Activated naive CD8-positive, alpha-beta T cell treated with anti-CD3 and anti-CD28 coated beads for 36 hours (primary cell): ENCODE measurements around the gene SYCP2. TPM values are rescaled to one million over a fixed set of nuclear protein-coding genes. Genes with fewer than 3 reads are reported as not detected.
A peak's percentile ranks its signal among the peaks of the same experiment; 100 is the strongest.

Experiments used
- DNase-seq: peaks from one replicate; pipeline ENCODE4 v3.0.0; 2021
- H3K27ac Mint-ChIP-seq: one replicate; pipeline ENCODE4 v1.8.0; 2022; ENCODE audit warnings: mild to moderate bottlenecking, moderate library complexity, mixed read lengths
- H3K27me3 Mint-ChIP-seq: one replicate; pipeline ENCODE4 v1.8.0; 2022; ENCODE audit warnings: mild to moderate bottlenecking, mixed read lengths
- H3K36me3 Mint-ChIP-seq: one replicate; pipeline ENCODE4 v1.8.0; 2021; ENCODE audit warnings: mild to moderate bottlenecking, mixed read lengths
- H3K4me1 Mint-ChIP-seq: one replicate; pipeline ENCODE4 v1.8.0; 2021; ENCODE audit warnings: mixed read lengths
- H3K4me3 Mint-ChIP-seq: one replicate; pipeline ENCODE4 v1.8.0; 2022; ENCODE audit warnings: mild to moderate bottlenecking, moderate library complexity, mixed read lengths
- H3K9me3 Mint-ChIP-seq: one replicate; pipeline ENCODE4 v1.8.0; 2022; ENCODE audit warnings: mixed read lengths
- total RNA-seq, 2 experiments: library from RNA; stranded (reverse); gene quantifications; one replicate each; pipeline ENCODE4 v1.2.3, GENCODE V29; 2021

The SYCP2 gene
- total RNA-seq, 2 experiments from 2014 or later, result 2.9 to 3.2 TPM

- DNase-seq, result no peak
- Mint-ChIP-seq H3K4me3 (no peak overlapping the region), H3K4me1 (peaks cover 37% of the 10 kb centered on the region), H3K27ac (no peak overlapping the region), H3K36me3 (peaks cover 14% of the 10 kb centered on the region), H3K27me3 (no peaks in the 10 kb centered on the region), H3K9me3 (peaks cover 1% of the 10 kb centered on the region)
Measured at GRCh38 chr20:59937150-59937549, 3.7 kb upstream of the SYCP2 start.

- no peak for DNase-seq
- Mint-ChIP-seq H3K4me1 (peaks cover 37% of the 10 kb centered on the region), H3K4me3 (no peak overlapping the region), H3K9me3 (peaks cover 1% of the 10 kb centered on the region), H3K36me3 (peaks cover 14% of the 10 kb centered on the region), H3K27ac (no peak overlapping the region), H3K27me3 (no peaks in the 10 kb centered on the region)
Measured at GRCh38 chr20:59936409-59936808, 3.0 kb upstream of the SYCP2 start.

- Mint-ChIP-seq H3K4me3 (no peak overlapping the region), H3K9me3 (peaks cover 1% of the 10 kb centered on the region), H3K27me3 (no peaks in the 10 kb centered on the region), H3K4me1 (peaks cover 32% of the 10 kb centered on the region), H3K27ac (no peak overlapping the region), H3K36me3 (peaks cover 10% of the 10 kb centered on the region)
- no peak for DNase-seq
Measured at GRCh38 chr20:59935457-59936185, 2.2 kb upstream of the SYCP2 start.

GRCh38 chr20:59933849-59934585 lies 580 bp upstream of the SYCP2 start:
- peak overlapping the region; percentile 73 for H3K4me3 Mint-ChIP-seq

GRCh38 chr20:59932616-59933295 lies 681 bp downstream of the SYCP2 start:
- Mint-ChIP-seq H3K27me3 (no peaks in the 10 kb centered on the region), H3K36me3 (peaks cover 1% of the 10 kb centered on the region), H3K9me3 (no peaks in the 10 kb centered on the region), H3K27ac (no peak overlapping the region), H3K4me3 (peak overlapping the region; percentile 29), H3K4me1 (peaks cover 28% of the 10 kb centered on the region)
- no peak for DNase-seq

More at GRCh38 chr20:59933849-59934585, 580 bp upstream of the SYCP2 start:
- peak overlapping the region; percentile 75 for H3K27ac Mint-ChIP-seq
- H3K9me3 Mint-ChIP-seq, result peaks cover 1% of the 10 kb centered on the region
- DNase-seq, result peak; percentile 85
- peaks cover 10% of the 10 kb centered on the region for H3K36me3 Mint-ChIP-seq
- peaks cover 36% of the 10 kb centered on the region for H3K4me1 Mint-ChIP-seq
- H3K27me3 Mint-ChIP-seq, result no peaks in the 10 kb centered on the region

GRCh38 chr20:59931511-59932312 lies 1.7 kb downstream of the SYCP2 start:
- Mint-ChIP-seq H3K4me3 (peak overlapping the region; percentile 51), H3K4me1 (peaks cover 23% of the 10 kb centered on the region), H3K36me3 (peaks cover 1% of the 10 kb centered on the region), H3K27ac (peak overlapping the region; percentile 83), H3K9me3 (no peaks in the 10 kb centered on the region), H3K27me3 (no peaks in the 10 kb centered on the region)
- no peak for DNase-seq

GRCh38 chr20:59925899-59926298 lies 7.5 kb downstream of the SYCP2 start:
- Mint-ChIP-seq H3K4me1 (peaks cover 9% of the 10 kb centered on the region), H3K4me3 (no peak overlapping the region), H3K27ac (no peak overlapping the region), H3K9me3 (no peaks in the 10 kb centered on the region), H3K36me3 (no peaks in the 10 kb centered on the region), H3K27me3 (peaks cover under 1% of the 10 kb centered on the region)
- DNase-seq, result no peak

GRCh38 chr20:59925359-59925758 lies 8.1 kb downstream of the SYCP2 start:
- Mint-ChIP-seq H3K27ac (no peak overlapping the region), H3K27me3 (peaks cover 6% of the 10 kb centered on the region), H3K4me3 (no peak overlapping the region), H3K4me1 (peaks cover 9% of the 10 kb centered on the region), H3K36me3 (no peaks in the 10 kb centered on the region), H3K9me3 (no peaks in the 10 kb centered on the region)
- DNase-seq, result no peak

GRCh38 chr20:59923514-59923913 lies 9.9 kb downstream of the SYCP2 start:
- Mint-ChIP-seq H3K4me3 (no peak overlapping the region), H3K27ac (no peak overlapping the region), H3K9me3 (no peaks in the 10 kb centered on the region), H3K36me3 (no peaks in the 10 kb centered on the region), H3K27me3 (peaks cover 8% of the 10 kb centered on the region), H3K4me1 (peaks cover 1% of the 10 kb centered on the region)
- no peak for DNase-seq

GRCh38 chr20:59920944-59921343 lies 12.5 kb downstream of the SYCP2 start:
- Mint-ChIP-seq H3K4me1 (peaks cover 1% of the 10 kb centered on the region), H3K27ac (no peak overlapping the region), H3K9me3 (no peaks in the 10 kb centered on the region), H3K27me3 (peaks cover 8% of the 10 kb centered on the region), H3K4me3 (no peak overlapping the region), H3K36me3 (no peaks in the 10 kb centered on the region)
- DNase-seq, result no peak

GRCh38 chr20:59912609-59913008 lies 20.8 kb downstream of the SYCP2 start:
- Mint-ChIP-seq H3K27ac (no peak overlapping the region), H3K36me3 (no peaks in the 10 kb centered on the region), H3K27me3 (peaks cover 3% of the 10 kb centered on the region)

GRCh38 chr20:59911041-59911440 lies 22.4 kb downstream of the SYCP2 start:
- DNase-seq, result no peak
- no peak overlapping the region for H3K4me3 Mint-ChIP-seq
- H3K36me3 Mint-ChIP-seq, result no peaks in the 10 kb centered on the region
- no peaks in the 10 kb centered on the region for H3K4me1 Mint-ChIP-seq
- no peak overlapping the region for H3K27ac Mint-ChIP-seq
- no peaks in the 10 kb centered on the region for H3K9me3 Mint-ChIP-seq
- peaks cover 3% of the 10 kb centered on the region for H3K27me3 Mint-ChIP-seq

More at GRCh38 chr20:59912609-59913008, 20.8 kb downstream of the SYCP2 start:
- Mint-ChIP-seq H3K4me1 (no peaks in the 10 kb centered on the region), H3K9me3 (no peaks in the 10 kb centered on the region), H3K4me3 (no peak overlapping the region)
- no peak for DNase-seq

- H3K9me3 Mint-ChIP-seq, result no peaks in the 10 kb centered on the region
- no peak for DNase-seq
- no peak overlapping the region for H3K4me3 Mint-ChIP-seq
- no peaks in the 10 kb centered on the region for H3K4me1 Mint-ChIP-seq
- H3K27ac Mint-ChIP-seq, result no peak overlapping the region
- H3K36me3 Mint-ChIP-seq, result no peaks in the 10 kb centered on the region
- H3K27me3 Mint-ChIP-seq, result peaks cover 3% of the 10 kb centered on the region
Measured at GRCh38 chr20:59908855-59909254, 24.6 kb downstream of the SYCP2 start.

GRCh38 chr20:59903621-59904020 lies 29.8 kb downstream of the SYCP2 start:
- DNase-seq, result no peak
- Mint-ChIP-seq H3K36me3 (peaks cover 3% of the 10 kb centered on the region), H3K4me1 (no peaks in the 10 kb centered on the region), H3K27ac (no peak overlapping the region), H3K9me3 (no peaks in the 10 kb centered on the region), H3K4me3 (no peak overlapping the region), H3K27me3 (no peaks in the 10 kb centered on the region)
